CD4-positive, alpha-beta T cell treated with Interleukin-6 for 4 hours (primary cell): Measurements from ENCODE around the gene ATG3.
"Not testable (repeated sequence)": the region's sequence is repeated elsewhere in the genome, so short reads cannot be mapped to it uniquely, and the experiment has no call there.

Experiments used
- DNase-seq: peaks from one replicate; pipeline ENCODE4 v3.0.0-alpha.2; 2020; ENCODE audit warnings: mixed read lengths

Gene ATG3

DNA sequence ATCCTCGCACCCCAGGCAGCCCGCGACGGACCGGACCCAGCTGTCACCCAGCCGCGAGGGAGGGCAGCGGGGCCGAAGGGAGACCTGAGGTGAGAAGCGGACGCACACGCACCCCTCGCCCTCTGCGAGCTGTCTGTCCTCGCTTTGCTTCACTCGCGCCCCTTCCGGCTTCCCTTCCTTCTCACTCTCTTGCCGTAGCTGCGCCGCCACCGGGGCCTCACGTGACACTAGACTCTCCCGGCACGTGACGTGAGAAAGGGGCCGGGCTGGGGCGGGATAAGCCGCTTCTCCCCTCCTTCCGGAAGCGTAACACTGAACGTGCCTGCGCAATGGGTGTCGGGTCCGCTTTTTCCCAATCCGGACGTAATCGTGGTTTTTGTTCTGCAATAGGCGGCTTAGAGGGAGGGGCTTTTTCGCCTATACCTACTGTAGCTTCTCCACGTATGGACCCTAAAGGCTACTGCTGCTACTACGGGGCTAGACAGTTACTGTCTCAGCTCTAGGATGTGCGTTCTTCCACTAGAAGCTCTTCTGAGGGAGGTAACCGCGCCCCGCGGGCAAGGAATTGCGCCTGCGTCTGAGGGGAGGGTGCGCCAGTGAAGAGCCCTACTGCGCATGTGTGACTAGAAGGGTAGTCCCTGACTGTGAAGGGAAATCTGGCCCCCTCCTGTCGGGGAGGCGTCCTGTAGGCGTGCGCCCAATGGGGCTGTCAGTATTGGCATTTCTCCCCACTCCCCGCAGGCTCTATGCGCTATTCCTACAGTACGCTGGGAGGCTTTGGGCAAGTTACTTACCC, at the start of gene ATG3, which contains the start of gene SLC35A5:
ATG3 (minus strand) TSS at position 229 of the 796 bp plus-strand sequence. CDS start 434 bp downstream, outside the sequence.
SLC35A5 (plus strand) TSS at position 312 of the 796 bp plus-strand sequence. CDS start 1,359 bp downstream, outside the sequence.
- peak; percentile 98 for DNase-seq

DNA sequence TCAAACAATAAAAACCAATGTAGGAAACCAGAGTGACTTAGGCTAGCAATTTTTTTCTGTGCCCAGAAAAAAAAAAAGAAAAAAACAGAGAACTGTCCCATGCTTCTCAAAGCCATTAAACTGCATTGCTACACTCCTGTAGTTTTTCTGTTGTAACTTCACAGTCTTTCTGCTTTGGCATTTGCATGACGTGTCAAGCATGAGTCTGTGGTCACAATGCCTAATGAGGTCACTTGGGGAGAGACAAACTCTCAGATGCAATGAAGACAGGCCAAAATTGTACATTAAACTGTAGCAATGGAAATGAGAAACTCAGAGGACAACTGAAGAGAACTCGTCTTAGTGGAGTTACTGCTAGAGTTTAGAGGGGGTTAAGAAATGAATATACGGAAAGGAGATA, 48.4 kb upstream of the ATG3 start:
- no peak for DNase-seq

GRCh38 chr3:112607863-112608262, 46.1 kb upstream of the ATG3 start:
- no peak for DNase-seq

GRCh38 chr3:112606098-112606497, 44.3 kb upstream of the ATG3 start:
- DNase-seq = no peak

DNA sequence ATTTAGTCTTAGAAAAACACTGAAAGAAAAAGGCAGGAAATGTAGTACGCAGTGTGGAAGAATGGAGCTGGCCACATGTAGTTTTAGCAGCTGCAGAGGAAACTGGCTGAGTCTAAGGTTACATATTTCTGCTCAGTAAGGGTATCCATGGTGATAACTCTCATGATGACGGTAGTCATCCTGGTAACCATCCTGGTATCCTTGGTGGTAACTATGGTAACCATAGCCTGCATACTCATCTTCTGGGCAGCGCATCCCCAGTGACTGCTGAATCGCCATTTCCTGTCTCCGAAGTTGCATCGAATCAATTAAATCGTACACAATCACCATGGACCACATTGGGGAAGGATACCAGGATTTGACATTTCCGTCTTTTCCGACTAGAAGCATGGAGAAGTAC, 43.5 kb upstream of the ATG3 start:
- no peak for DNase-seq

DNA sequence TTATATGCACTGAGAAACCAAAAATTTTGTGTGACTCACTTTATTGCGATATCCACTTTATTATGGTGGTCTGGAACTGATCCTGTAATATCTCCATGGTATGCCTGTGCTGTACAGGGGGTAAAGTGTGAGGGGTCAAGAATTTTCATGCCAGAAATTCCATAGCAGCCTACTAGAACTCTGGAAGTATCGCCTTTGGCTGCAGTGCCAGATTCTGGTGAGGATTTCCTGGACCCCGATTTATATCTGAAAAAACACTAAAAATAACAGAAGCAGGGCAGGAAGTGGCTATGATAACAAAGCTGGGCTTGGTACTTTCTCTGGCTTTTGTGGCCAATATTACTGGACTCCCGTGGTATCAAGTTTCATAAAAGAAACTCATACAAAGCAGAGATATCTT, 42.8 kb upstream of the ATG3 start:
- DNase-seq = no peak

- no peak for DNase-seq
These were observed 40.6 kb upstream of the ATG3 start for GRCh38 chr3:112602217-112602838.

DNA sequence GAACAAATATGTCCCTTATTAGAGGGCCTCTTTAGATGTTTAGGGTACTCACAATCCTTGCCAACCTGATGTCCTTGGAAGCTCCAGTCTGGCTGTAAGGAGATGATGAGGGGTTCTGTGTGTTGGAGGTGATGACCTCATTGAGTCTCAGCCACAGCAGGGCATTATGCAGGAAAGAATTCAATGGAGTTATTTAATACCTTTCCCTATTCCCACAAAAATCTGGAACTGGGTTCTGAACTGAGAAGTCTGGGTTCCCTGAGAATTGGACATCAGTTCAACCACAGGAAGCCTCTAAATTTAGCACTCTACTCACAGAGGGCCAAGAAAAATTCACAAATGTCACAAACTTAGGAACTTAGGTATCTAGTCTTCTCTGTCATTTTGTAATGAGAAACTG, 37.0 kb upstream of the ATG3 start:
- DNase-seq = no peak

DNA sequence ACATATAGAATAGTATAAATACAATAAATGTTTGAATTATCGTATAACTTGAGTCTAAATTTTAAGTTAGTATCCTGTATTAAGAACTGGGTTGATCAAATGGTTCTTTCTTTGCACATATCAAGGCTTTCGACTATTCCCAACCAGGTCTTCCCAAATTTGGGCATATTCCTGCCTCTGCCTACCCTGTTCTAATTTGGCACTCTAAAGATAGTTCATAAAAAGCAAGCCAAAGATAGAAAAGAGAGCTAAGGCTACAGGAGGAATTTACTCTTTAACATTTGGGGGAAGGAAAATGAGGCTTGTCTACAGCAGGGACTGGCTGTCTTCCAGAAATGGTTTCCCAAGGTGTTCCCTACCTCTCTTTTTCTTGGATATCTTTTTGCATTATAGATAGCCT, 36.2 kb upstream of the ATG3 start:
- DNase-seq = no peak

- no peak for DNase-seq
These were observed 33.1 kb upstream of the ATG3 start for GRCh38 chr3:112594856-112595255.

- no peak for DNase-seq
These were observed 31.5 kb upstream of the ATG3 start for GRCh38 chr3:112593258-112593657.

DNA sequence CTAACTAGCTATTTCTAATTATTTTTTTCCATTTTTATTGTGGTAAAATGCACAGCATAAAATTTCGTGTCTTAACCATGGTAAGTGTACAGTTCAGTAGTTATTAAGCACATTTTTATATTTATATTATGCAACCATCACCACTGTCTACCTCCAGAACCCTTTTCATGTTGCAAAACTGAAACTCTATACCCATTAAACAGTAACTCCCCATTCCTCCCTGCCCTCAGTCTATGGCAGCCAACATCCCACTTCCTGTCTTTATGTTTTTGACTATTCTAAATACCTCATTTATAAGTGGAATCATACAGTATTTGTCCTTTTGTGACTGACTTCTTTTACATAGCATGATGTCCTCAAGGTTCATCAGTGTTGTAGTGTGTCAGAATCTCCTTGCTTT, 25.6 kb upstream of the ATG3 start:
- DNase-seq = no peak

DNA sequence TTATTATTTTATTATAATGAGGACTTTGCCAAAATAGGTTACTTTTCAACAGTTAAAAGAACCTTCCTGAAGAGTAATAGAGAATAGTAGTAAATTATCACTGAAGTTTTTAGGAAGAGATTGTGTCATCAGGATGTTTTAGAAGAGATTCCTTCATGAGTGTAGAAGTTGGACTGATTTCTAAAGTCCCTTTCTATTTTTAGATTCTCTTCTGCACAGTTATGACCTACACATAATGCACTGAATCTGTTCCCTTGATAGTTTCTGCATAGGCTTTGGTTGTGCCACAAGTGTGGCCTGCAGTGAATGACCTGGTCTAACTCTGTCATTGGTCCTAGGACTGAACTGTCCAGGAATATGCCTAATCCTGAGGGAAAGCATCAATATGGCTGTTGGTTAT, 24.0 kb upstream of the ATG3 start:
- no peak for DNase-seq

DNA sequence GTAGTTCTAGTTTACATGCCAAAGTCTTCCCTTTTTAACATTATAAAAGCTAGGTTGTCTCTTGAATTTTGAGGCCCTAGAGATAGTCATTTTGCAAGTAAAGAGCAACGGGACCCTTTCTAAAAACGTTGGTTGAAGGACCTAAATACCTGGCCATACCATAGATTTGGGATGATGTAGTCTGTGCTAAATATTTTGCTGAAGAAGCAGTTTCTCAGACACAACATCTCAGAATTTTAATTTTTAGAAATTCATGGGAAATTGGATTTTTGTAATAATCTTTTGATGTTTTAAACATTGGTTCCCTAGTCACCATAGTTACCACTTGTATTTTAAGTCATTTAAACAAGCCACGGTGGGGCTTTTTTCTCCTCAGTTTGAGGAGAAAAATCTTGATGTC, 21.3 kb upstream of the ATG3 start:
- DNase-seq = no peak

- peak; percentile 36 for DNase-seq
These were observed 20.6 kb upstream of the ATG3 start for GRCh38 chr3:112582244-112582874.

- no peak for DNase-seq
These were observed 17.9 kb upstream of the ATG3 start for GRCh38 chr3:112579697-112580096.

GRCh38 chr3:112579232-112579631, 17.5 kb upstream of the ATG3 start:
- DNase-seq = no peak

DNA sequence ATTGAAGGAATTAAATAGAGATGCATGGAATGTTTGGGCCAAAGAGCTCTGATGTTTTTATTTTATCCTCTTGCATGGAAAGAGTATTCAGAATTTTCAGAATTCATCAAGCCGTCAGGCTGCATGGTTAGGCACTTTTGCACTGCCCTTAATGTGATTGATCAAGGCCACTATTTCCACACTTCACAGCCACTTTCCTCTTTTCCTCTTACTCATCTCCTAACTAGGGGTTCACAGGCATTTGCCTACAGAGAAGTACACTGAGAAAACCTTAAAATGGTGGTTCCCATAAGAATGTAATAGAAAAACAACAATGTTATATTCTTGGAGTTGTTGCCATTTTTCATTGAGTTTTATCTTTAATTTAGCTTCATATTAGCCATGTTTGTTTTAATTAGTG, 10.9 kb upstream of the ATG3 start:
- DNase-seq = no peak

DNA sequence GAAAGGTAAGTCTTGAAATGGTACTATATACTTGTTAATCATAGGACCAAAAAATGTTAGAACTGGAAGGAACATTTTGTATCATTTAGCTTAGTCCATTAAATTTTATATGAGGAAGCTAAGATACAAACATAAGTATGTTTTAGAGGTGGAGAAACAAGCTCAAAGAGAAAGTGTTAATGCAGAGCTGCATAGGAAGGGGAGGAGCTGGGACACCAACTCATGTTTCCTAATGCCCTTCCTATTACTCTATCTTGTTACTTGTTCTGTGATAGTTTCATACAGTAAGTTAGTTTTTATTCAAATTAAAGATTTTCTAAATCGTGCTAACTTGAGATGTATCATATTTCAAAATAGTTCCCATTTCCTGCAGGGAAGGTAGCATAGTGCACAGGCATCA, 7.5 kb upstream of the ATG3 start:
- DNase-seq = no peak

GRCh38 chr3:112568642-112569041, 6.9 kb upstream of the ATG3 start:
- DNase-seq = no peak

DNA sequence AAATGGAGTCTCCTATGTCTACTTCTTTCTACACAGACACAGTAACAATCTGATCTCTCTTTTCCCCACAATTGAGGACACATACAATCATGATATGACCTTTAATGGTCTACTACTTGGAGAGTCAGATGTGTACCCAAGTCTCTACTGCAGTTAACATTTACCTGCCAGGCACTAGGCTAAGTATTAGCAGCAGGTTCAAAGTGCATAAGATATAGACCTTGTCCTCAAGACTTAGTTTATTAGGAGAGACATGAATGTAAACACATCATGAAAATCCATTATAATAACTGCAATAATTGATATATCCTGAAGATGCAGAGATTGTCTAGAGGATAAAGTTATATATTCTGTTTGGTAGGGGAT, 3.2 kb upstream of the ATG3 start:
- DNase-seq = no peak

DNA sequence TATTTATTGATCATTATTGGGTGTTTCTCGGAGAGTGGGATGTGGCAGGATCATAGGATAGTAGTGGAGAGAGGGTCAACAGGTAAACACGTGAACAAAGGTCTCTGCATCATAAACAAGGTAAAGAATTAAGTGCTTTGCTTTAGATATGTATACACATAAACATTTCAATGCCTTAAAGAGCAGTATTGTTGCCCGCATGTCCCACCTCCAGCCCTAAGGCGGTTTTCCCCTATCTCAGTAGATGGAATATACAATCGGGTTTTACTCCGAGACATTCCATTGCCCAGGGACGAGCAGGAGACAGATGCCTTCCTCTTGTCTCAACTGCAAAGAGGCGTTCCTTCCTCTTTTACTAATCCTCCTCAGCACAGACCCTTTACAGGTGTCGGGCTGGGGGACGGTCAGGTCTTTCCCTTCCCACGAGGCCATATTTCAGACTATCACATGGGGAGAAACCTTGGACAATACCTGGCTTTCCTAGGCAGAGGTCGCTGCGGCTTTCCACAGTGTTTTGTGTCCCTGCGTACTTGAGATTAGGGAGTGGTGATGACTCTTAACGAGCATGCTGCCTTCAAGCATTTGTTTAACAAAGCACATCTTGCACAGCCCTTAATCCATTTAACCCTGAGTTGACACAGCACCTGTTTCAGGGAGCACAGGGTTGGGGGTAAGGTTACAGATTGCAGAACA, 2.6 kb upstream of the ATG3 start:
- DNase-seq = not testable (repeated sequence)

GRCh38 chr3:112561484-112561733, 353 bp downstream of the ATG3 start:
- peak; percentile 81 for DNase-seq
